ENCODE results near the gene SDR9C7. TPM values are rescaled to one million over a fixed set of nuclear protein-coding genes. Genes with fewer than 3 reads are reported as not detected.
"Not testable (repeated sequence)": the region's sequence is repeated elsewhere in the genome, so short reads cannot be mapped to it uniquely, and the experiment has no call there.

The SDR9C7 gene
- total RNA-seq, 4 donors from 2014 or later = 6.2 to 75.6 (median 51.1) TPM

DNA sequence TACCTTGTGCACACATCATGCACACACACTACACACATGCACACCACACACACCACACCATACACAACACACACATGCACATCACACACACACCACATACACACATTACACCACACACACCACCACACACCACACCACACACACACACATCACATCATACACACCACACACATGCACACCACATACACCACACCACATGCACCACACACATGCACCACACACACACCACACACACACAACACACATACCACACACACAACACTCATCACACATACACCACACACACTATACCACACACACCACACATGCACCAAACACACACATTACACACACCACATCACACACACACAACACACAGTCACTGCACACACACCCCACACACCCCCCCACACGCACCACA, 38.1 kb downstream of the SDR9C7 start:
- Histone ChIP-seq H3K4me1 (peaks cover 14% of the 10 kb centered on the region), H3K36me3 (no peaks in the 10 kb centered on the region), H3K9me3 (no peaks in the 10 kb centered on the region), H3K4me3 (no peak overlapping the region), H3K27me3 (no peaks in the 10 kb centered on the region), H3K27ac (no peak overlapping the region)
- TF ChIP-seq POLR2AphosphoS5 (IDR thresholded peaks at IDR 0.05) (no peak), CTCF (IDR thresholded peaks at IDR 0.05) (no peak), EP300 (IDR thresholded peaks at IDR 0.05) (no peak), POLR2A (IDR thresholded peaks at IDR 0.05) (no peak)
- no peak for DNase-seq (ENCODE audit: low spot score in 2 of 2)
- WGBS = 71% methylated on average over 1 of the region's 1 CpG

DNA sequence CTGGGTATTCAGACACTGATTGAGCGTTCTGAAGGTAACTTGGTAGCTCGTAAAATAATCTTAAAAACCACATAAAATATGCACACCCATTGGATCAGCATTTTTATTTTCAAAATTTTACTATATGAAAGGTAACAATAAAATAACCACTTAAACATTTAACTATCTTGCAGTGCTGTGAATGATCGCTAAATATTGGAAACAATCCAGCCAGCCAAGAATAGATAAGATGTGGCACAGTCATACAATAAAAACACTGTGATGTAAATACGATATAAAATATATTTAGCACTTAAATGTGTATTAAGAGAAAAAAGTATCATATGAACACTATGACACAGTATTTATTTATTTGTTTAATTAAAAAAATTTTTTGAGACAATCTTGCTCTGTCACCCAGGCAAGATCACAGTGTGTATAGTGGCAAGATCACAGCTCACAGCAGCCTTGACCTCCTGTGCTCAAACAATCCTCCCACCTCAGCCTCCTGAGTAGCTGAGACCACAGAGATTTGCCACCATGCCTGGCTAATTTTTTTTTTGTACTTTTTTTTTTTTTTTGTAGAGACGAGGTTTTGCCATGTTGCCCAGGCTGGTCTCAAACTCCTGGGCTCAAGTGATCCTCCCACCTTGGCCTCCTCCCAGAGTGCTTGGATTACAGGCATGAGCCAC, 39.4 kb downstream of the SDR9C7 start:
- Histone ChIP-seq H3K36me3 (no peaks in the 10 kb centered on the region), H3K27me3 (no peaks in the 10 kb centered on the region), H3K27ac (no peak overlapping the region), H3K9me3 (no peaks in the 10 kb centered on the region), H3K4me3 (no peak overlapping the region), H3K4me1 (peaks cover 14% of the 10 kb centered on the region)
- no peak for TF ChIP-seq CTCF (IDR thresholded peaks at IDR 0.05)
- TF ChIP-seq EP300 (IDR thresholded peaks at IDR 0.05) = no peak
- no peak for TF ChIP-seq POLR2AphosphoS5 (IDR thresholded peaks at IDR 0.05)
- no peak for TF ChIP-seq POLR2A (IDR thresholded peaks at IDR 0.05)
- 43% methylated on average over 5 of the region's 5 CpGs for whole genome bisulfite sequencing
- DNase-seq (ENCODE audit: low spot score in 2 of 2) = no peak

DNA sequence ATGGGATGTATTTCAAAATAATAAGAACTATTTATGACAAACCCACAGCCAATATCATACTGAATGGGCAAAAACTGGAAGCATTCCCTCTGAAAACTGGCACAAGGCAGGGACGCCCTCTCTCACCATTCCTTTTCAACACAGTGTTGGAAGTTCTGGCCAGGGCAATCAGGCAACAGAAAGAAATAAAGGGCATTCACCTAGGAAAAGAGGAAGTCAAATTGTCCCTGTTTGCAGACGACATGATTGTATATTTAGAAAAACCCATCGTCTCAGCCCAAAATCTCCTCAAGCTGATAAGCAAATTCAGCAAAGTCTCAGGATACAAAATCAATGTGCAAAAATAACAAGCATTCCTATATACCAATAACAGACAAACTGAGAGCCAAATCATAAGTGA, 42.3 kb downstream of the SDR9C7 start:
- not testable (repeated sequence) for H3K9me3 ChIP-seq; H3K36me3 ChIP-seq; DNase-seq (ENCODE audit: low spot score in 2 of 2); H3K27ac ChIP-seq; H3K4me1 ChIP-seq; H3K27me3 ChIP-seq; H3K4me3 ChIP-seq
- WGBS = 77% methylated on average over 3 of the region's 3 CpGs

- Histone ChIP-seq H3K27me3 (no peaks in the 10 kb centered on the region), H3K27ac (no peak overlapping the region)
- 52% methylated on average over 3 of the region's 3 CpGs for WGBS
Measured at GRCh38 chr12:56886319-56886718, 47.9 kb downstream of the SDR9C7 start.

GRCh38 chr12:56885316-56885715, 48.9 kb downstream of the SDR9C7 start:
- WGBS = 94% methylated on average over 1 of the region's 1 CpG
- Histone ChIP-seq H3K4me3 (no peak overlapping the region), H3K27ac (no peak overlapping the region), H3K4me1 (no peaks in the 10 kb centered on the region), H3K27me3 (no peaks in the 10 kb centered on the region), H3K9me3 (peaks cover 12% of the 10 kb centered on the region), H3K36me3 (no peaks in the 10 kb centered on the region)
- no peak for TF ChIP-seq EP300 (IDR thresholded peaks at IDR 0.05)
- TF ChIP-seq CTCF (IDR thresholded peaks at IDR 0.05) = no peak
- TF ChIP-seq POLR2A (IDR thresholded peaks at IDR 0.05) = no peak
- no peak for TF ChIP-seq POLR2AphosphoS5 (IDR thresholded peaks at IDR 0.05)
- DNase-seq (ENCODE audit: low spot score in 2 of 2) = no peak

More at GRCh38 chr12:56886319-56886718, 47.9 kb downstream of the SDR9C7 start:
- Histone ChIP-seq H3K36me3 (no peaks in the 10 kb centered on the region), H3K4me3 (no peak overlapping the region), H3K9me3 (peaks cover 9% of the 10 kb centered on the region), H3K4me1 (no peaks in the 10 kb centered on the region)
- TF ChIP-seq EP300 (IDR thresholded peaks at IDR 0.05) (no peak), POLR2A (IDR thresholded peaks at IDR 0.05) (no peak), POLR2AphosphoS5 (IDR thresholded peaks at IDR 0.05) (no peak), CTCF (IDR thresholded peaks at IDR 0.05) (no peak)
- DNase-seq (ENCODE audit: low spot score in 2 of 2) = no peak

DNA sequence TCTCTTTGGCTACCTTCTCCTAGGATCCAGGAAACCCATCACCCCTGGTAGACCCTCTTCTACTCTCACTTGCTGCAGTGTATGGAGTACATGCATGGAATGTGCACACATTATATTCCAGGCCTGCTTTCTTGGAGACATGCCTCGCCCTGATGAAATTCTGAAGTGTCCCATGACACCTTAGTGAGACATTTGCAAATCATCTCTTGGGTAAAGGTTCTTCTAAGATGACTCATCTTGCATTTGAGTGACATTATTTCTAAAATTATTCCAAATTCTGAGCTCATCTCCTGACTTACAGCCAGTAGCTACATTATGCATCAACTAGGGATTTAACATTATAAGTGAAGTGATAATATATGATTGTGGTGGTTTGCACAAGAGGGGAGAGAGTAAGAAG, 49.8 kb downstream of the SDR9C7 start:
- TF ChIP-seq POLR2AphosphoS5 (IDR thresholded peaks at IDR 0.05) (no peak), CTCF (IDR thresholded peaks at IDR 0.05) (no peak), POLR2A (IDR thresholded peaks at IDR 0.05) (no peak), EP300 (IDR thresholded peaks at IDR 0.05) (no peak)
- H3K27me3 ChIP-seq = no peaks in the 10 kb centered on the region
- no peaks in the 10 kb centered on the region for H3K36me3 ChIP-seq
- no peaks in the 10 kb centered on the region for H3K4me1 ChIP-seq
- no peak overlapping the region for H3K27ac ChIP-seq
- peaks cover 12% of the 10 kb centered on the region for H3K9me3 ChIP-seq
- DNase-seq (ENCODE audit: low spot score in 2 of 2) = no peak
- 55% methylated on average over 1 of the region's 1 CpG for WGBS
- no peak overlapping the region for H3K4me3 ChIP-seq

- H3K27ac ChIP-seq; H3K4me3 ChIP-seq; DNase-seq (ENCODE audit: low spot score in 2 of 2); H3K27me3 ChIP-seq; H3K4me1 ChIP-seq; H3K36me3 ChIP-seq: not testable (repeated sequence)
- 83% methylated on average over 3 of the region's 3 CpGs for WGBS
- peaks cover 12% of the 10 kb centered on the region for H3K9me3 ChIP-seq
Measured at GRCh38 chr12:56882407-56882806, 51.8 kb downstream of the SDR9C7 start.
